ENCODE results near the gene UBE2R2. TPM values are rescaled to one million over a fixed set of nuclear protein-coding genes. Genes with fewer than 3 reads are reported as not detected.
"Not testable (repeated sequence)": the region's sequence is repeated elsewhere in the genome, so short reads cannot be mapped to it uniquely, and the experiment has no call there.

Gene UBE2R2
- total RNA-seq, 1 donor from 2014 or later, result 34.2 TPM

GRCh38 chr9:33780276-33780675 lies 36.7 kb upstream of the UBE2R2 start:
- Histone ChIP-seq H3K36me3 (ENCODE audit: control insufficient read depth, insufficient read depth, low read length) (no peaks in the 10 kb centered on the region), H3K27me3 (ENCODE audit: control insufficient read depth, insufficient read depth, low read length) (no peaks in the 10 kb centered on the region), H3K4me3 (ENCODE audit: low read depth, low read length) (no peak overlapping the region)
- DNase-seq (ENCODE audit: low read depth), result no peak
- TF ChIP-seq, protein P1, sequence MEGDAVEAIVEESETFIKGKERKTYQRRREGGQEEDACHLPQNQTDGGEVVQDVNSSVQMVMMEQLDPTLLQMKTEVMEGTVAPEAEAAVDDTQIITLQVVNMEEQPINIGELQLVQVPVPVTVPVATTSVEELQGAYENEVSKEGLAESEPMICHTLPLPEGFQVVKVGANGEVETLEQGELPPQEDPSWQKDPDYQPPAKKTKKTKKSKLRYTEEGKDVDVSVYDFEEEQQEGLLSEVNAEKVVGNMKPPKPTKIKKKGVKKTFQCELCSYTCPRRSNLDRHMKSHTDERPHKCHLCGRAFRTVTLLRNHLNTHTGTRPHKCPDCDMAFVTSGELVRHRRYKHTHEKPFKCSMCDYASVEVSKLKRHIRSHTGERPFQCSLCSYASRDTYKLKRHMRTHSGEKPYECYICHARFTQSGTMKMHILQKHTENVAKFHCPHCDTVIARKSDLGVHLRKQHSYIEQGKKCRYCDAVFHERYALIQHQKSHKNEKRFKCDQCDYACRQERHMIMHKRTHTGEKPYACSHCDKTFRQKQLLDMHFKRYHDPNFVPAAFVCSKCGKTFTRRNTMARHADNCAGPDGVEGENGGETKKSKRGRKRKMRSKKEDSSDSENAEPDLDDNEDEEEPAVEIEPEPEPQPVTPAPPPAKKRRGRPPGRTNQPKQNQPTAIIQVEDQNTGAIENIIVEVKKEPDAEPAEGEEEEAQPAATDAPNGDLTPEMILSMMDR (IDR thresholded peaks at IDR 0.05; ENCODE audit: insufficient read depth, low read length, poor library complexity, severe bottlenecking), result no peak

- no peak for DNase-seq (ENCODE audit: low read depth)
- Histone ChIP-seq H3K36me3 (ENCODE audit: control insufficient read depth, insufficient read depth, low read length) (no peaks in the 10 kb centered on the region), H3K4me3 (ENCODE audit: low read depth, low read length) (no peak overlapping the region), H3K27me3 (ENCODE audit: control insufficient read depth, insufficient read depth, low read length) (no peaks in the 10 kb centered on the region)
- TF ChIP-seq, protein P1 (IDR thresholded peaks at IDR 0.05; ENCODE audit: insufficient read depth, low read length, poor library complexity, severe bottlenecking), result no peak
Measured at GRCh38 chr9:33781736-33782135, 35.2 kb upstream of the UBE2R2 start.

- no peak for DNase-seq (ENCODE audit: low read depth)
- TF ChIP-seq, protein P1 (IDR thresholded peaks at IDR 0.05; ENCODE audit: insufficient read depth, low read length, poor library complexity, severe bottlenecking), result no peak
Measured at GRCh38 chr9:33782395-33783152, 34.4 kb upstream of the UBE2R2 start.

DNA sequence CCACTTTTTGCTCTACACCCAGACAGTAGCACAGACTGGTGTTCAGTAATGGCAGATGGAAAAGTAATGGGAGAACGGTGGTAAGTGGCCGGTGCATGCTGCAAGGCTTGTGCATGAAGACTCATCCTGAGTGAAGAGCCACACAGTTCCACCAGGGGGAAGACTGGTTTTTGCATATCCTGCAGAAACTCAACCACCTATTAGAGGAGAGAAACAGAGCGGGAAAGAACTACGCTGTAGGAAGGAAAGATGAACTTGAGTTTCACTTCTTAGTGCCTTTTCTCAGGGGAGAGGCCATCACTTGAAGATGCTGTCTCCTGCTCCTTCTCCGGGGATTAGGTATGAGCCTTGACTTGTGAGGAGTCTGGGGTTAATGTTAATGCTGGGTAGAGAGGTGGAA lies 31.0 kb upstream of the UBE2R2 start:
- Histone ChIP-seq H3K36me3 (ENCODE audit: control insufficient read depth, insufficient read depth, low read length) (no peaks in the 10 kb centered on the region), H3K4me3 (ENCODE audit: low read depth, low read length) (no peak overlapping the region), H3K27me3 (ENCODE audit: control insufficient read depth, insufficient read depth, low read length) (no peaks in the 10 kb centered on the region)
- DNase-seq (ENCODE audit: low read depth), result no peak
- TF ChIP-seq, protein P1 (IDR thresholded peaks at IDR 0.05; ENCODE audit: insufficient read depth, low read length, poor library complexity, severe bottlenecking), result no peak

More at GRCh38 chr9:33782395-33783152, 34.4 kb upstream of the UBE2R2 start:
- no peaks in the 10 kb centered on the region for H3K36me3 ChIP-seq (ENCODE audit: control insufficient read depth, insufficient read depth, low read length)
- H3K4me3 ChIP-seq (ENCODE audit: low read depth, low read length), result no peak overlapping the region
- no peaks in the 10 kb centered on the region for H3K27me3 ChIP-seq (ENCODE audit: control insufficient read depth, insufficient read depth, low read length)

DNA sequence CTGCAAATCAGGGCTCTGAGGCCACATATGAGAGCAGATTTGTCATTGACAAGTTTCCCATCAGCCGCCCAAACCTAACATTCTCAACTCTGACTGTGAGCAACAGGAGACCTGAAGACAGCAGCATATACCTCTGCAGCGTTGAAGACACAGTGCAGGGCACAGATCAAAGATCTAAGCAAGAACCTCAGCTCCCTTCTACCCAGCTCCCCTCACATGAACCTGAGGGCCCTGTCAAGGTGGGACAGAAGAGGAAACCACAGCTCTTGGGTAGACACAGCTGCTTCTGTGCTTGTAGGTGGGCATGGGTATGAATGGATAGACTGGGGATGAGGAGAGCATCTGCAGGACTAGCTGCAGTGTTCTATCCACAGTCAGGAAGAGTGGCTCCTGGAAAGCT lies 30.3 kb upstream of the UBE2R2 start:
- Histone ChIP-seq H3K4me3 (ENCODE audit: low read depth, low read length) (no peak overlapping the region), H3K27me3 (ENCODE audit: control insufficient read depth, insufficient read depth, low read length) (no peaks in the 10 kb centered on the region), H3K36me3 (ENCODE audit: control insufficient read depth, insufficient read depth, low read length) (no peaks in the 10 kb centered on the region)
- TF ChIP-seq, protein P1 (IDR thresholded peaks at IDR 0.05; ENCODE audit: insufficient read depth, low read length, poor library complexity, severe bottlenecking), result no peak
- DNase-seq (ENCODE audit: low read depth), result no peak

- TF ChIP-seq, protein P1 (IDR thresholded peaks at IDR 0.05; ENCODE audit: insufficient read depth, low read length, poor library complexity, severe bottlenecking), result no peak
- no peak for DNase-seq (ENCODE audit: low read depth)
- H3K36me3 ChIP-seq (ENCODE audit: control insufficient read depth, insufficient read depth, low read length), result no peaks in the 10 kb centered on the region
Measured at GRCh38 chr9:33787839-33788238, 29.1 kb upstream of the UBE2R2 start.

GRCh38 chr9:33789429-33789828 lies 27.5 kb upstream of the UBE2R2 start:
- not testable (repeated sequence) for DNase-seq (ENCODE audit: low read depth); H3K4me3 ChIP-seq (ENCODE audit: low read depth, low read length); H3K36me3 ChIP-seq (ENCODE audit: control insufficient read depth, insufficient read depth, low read length); H3K27me3 ChIP-seq (ENCODE audit: control insufficient read depth, insufficient read depth, low read length)

More at GRCh38 chr9:33787839-33788238, 29.1 kb upstream of the UBE2R2 start:
- Histone ChIP-seq H3K4me3 (ENCODE audit: low read depth, low read length) (no peak overlapping the region), H3K27me3 (ENCODE audit: control insufficient read depth, insufficient read depth, low read length) (no peaks in the 10 kb centered on the region)
